Adrenal gland (tissue), 12 donors: ENCODE measurements around the gene LPP. TPM values are rescaled to one million over a fixed set of nuclear protein-coding genes. Genes with fewer than 3 reads are reported as not detected.

ENCODE experiments used
- DNase-seq, 7 donors: peaks; one replicate each; pipeline ENCODE4 v3.0.0-alpha.2; 2019 to 2020
- H3K27ac ChIP-seq, 5 donors: fragments of 200-600 bp; sonication (generic) in 4 of 5; 1 replicate in 3 of 5; 2 replicates in 2 of 5; pipeline versions ENCODE4 v1.5.1 to v1.8.0; 2016 to 2020; ENCODE audit warnings: mild to moderate bottlenecking in 1 of 5
- H3K27me3 ChIP-seq: fragments of 200-600 bp; 2 replicates; pipeline ENCODE4 v1.8.0; 2021
- H3K36me3 ChIP-seq, 2 donors: fragments of 200-600 bp; replicated peaks in 1 of 2; 1 replicate in 1 of 2; 2 replicates in 1 of 2; pipeline versions ENCODE4 v1.5.1 to v1.8.0; 2018 to 2022
- H3K4me1 ChIP-seq, 2 donors: fragments of 200-600 bp; replicated peaks in 1 of 2; 1 replicate in 1 of 2; 2 replicates in 1 of 2; pipeline versions ENCODE4 v1.5.1 to v1.8.0; 2018 to 2021
- H3K4me3 ChIP-seq, 4 donors: fragments of 200-600 bp; sonication (generic) in 3 of 4; one replicate each; pipeline ENCODE4 v1.5.1; 2016 to 2018
- H3K9me3 ChIP-seq, 3 donors: fragments of 200-600 bp; sonication (generic) in 1 of 3; replicated peaks in 1 of 3; 1 replicate in 2 of 3; 2 replicates in 1 of 3; pipeline versions ENCODE4 v1.5.1 to v1.8.0; 2016 to 2021
- CTCF ChIP-seq, 6 experiments: fragments of 450-650 bp in 4 of 6; fragments of 200-600 bp in 2 of 6; sonication (generic) in 1 of 6; IDR thresholded peaks; 1 replicate in 5 of 6; 2 replicates in 1 of 6; pipeline versions ENCODE4 v1.5.1 to v1.8.0; 2016 to 2021; ENCODE audit warnings: antibody characterized with exemption in 6 of 6, mild to moderate bottlenecking in 2 of 6, moderate library complexity in 1 of 6
- POLR2A ChIP-seq, 2 donors: fragments of 450-650 bp; IDR thresholded peaks; one replicate each; pipeline ENCODE4 v1.6.1; 2017; ENCODE audit warnings: antibody characterized with exemption in 2 of 2, mild to moderate bottlenecking in 2 of 2, moderate library complexity in 1 of 2
- WGBS, 4 donors: extraction: QIAGEN DNeasy Blood & Tissue Kit in 2 of 4; methylation state at CpG; one replicate each; pipeline versions ENCODE4 v1.1.5 to v1.1.7; 2013 to 2017; 5-methylcytosine and 5-hydroxymethylcytosine counted together
- intact Hi-C, 2 donors: fragments of 100-400 bp; cut with DNase I; formaldehyde crosslinking; loops; one replicate each; pipeline versions ENCODE4 v1.14.1 to v1.15.0; 2022 to 2023
- polyA plus RNA-seq, 3 donors: library from polyadenylated mRNA; stranded (reverse); fragments of 200-250 nt in 2 of 3; fragments of 350-450 nt in 1 of 3; fragmentation: Illumina TruSeq in 1 of 3; extraction: RNeasy Lipid Tissue Mini Kit (QIAGEN cat#74804) in 1 of 3; gene quantifications; one replicate each; pipeline ENCODE4 v1.2.3, GENCODE V29; 2013 to 2014
- total RNA-seq, 9 donors: library from RNA; depleted of rRNA in 4 of 9; stranded (reverse); fragments of >200 nt in 4 of 9; fragments of 120-200 nt in 1 of 9; fragmentation: NEBNext Ultra II Directional in 1 of 9; extraction: Animal tissue kit (Norgen Biotek cat#: 25700) in 1 of 9; gene quantifications; one replicate each; pipeline versions ENCODE4 v1.1.0 to v1.2.4, GENCODE V29; 2013 to 2023
- donor health status: healthy with polysubstance abuse.
- donor health status: Bipolar disorder and iron deficiency.
- donor health status: DM: yes; HTN: yes; CAD: no.
- donor health status: DM: no; HTN: no; CAD: no.
- donor health status: DM: no; HTN: no; CAD: no.
- donor health status: DM: yes; HTN: yes; CAD: no.

The LPP gene
- total and polyA plus RNA-seq, 12 donors, result 7.0 to 170 (median 101) TPM

- Histone ChIP-seq H3K27ac (no peak overlapping the region), H3K4me3 (no peak overlapping the region), H3K27me3 (no peaks in the 10 kb centered on the region), H3K9me3 (no peaks in the 10 kb centered on the region), H3K4me1 (peaks cover 12 to 46% of the 10 kb centered on the region in 2 donors), H3K36me3 (peaks cover 0 to 4% of the 10 kb centered on the region in 2 donors)
- DNase-seq, result no peak
- TF ChIP-seq POLR2A (IDR thresholded peaks at IDR 0.05) (no peak), CTCF (IDR thresholded peaks at IDR 0.05) (no peak)
- 44 to 84% (median 76%) methylated on average over 3 of the region's 3 CpGs for whole genome bisulfite sequencing, 4 donors
- intact Hi-C loops, result no loop called here
These were observed 247.5 kb downstream of the LPP start for GRCh38 chr3:188401244-188401993.

- Histone ChIP-seq H3K36me3 (peaks cover 0 to 8% of the 10 kb centered on the region in 2 donors), H3K9me3 (no peaks in the 10 kb centered on the region), H3K4me1 (peaks cover 12 to 38% of the 10 kb centered on the region in 2 donors), H3K27ac (no peak overlapping the region), H3K27me3 (no peaks in the 10 kb centered on the region), H3K4me3 (no peak overlapping the region)
- intact Hi-C loops, result no loop called here
- TF ChIP-seq POLR2A (IDR thresholded peaks at IDR 0.05) (no peak), CTCF (IDR thresholded peaks at IDR 0.05) (no peak)
- DNase-seq, result no peak
These were observed 248.3 kb downstream of the LPP start for GRCh38 chr3:188402229-188402628.

GRCh38 chr3:188403404-188403803 lies 249.4 kb downstream of the LPP start:
- Histone ChIP-seq H3K36me3 (peaks cover 0 to 8% of the 10 kb centered on the region in 2 donors), H3K9me3 (no peaks in the 10 kb centered on the region), H3K27me3 (no peaks in the 10 kb centered on the region), H3K4me3 (no peak overlapping the region), H3K27ac (no peak overlapping the region), H3K4me1 (peaks cover 2 to 27% of the 10 kb centered on the region in 2 donors)
- no peak for TF ChIP-seq POLR2A (IDR thresholded peaks at IDR 0.05)
- no peak for TF ChIP-seq CTCF (IDR thresholded peaks at IDR 0.05)
- DNase-seq, result no peak
- WGBS, 4 donors, result 60 to 81% (median 68%) methylated on average over 1 of the region's 1 CpG
- intact Hi-C loops, result no loop called here

GRCh38 chr3:188404124-188404523 lies 250.2 kb downstream of the LPP start:
- Histone ChIP-seq H3K4me1 (peaks cover 0 to 27% of the 10 kb centered on the region in 2 donors), H3K27ac (no peak overlapping the region), H3K9me3 (no peaks in the 10 kb centered on the region), H3K4me3 (no peak overlapping the region), H3K36me3 (peaks cover 0 to 8% of the 10 kb centered on the region in 2 donors), H3K27me3 (no peaks in the 10 kb centered on the region)
- intact Hi-C loops, result no loop called here
- DNase-seq, result no peak
- WGBS, 4 donors, result 94 to 100% (median 98%) methylated on average over 4 of the region's 4 CpGs
- no peak for TF ChIP-seq CTCF (IDR thresholded peaks at IDR 0.05)
- no peak for TF ChIP-seq POLR2A (IDR thresholded peaks at IDR 0.05)
